ENCODE data around the gene NR6A1. TPM values are rescaled to one million over a fixed set of nuclear protein-coding genes. Genes with fewer than 3 reads are reported as not detected.

The NR6A1 gene
- total and polyA plus RNA-seq, 2 of the 13 experiments (the other 11 are each of a cell fraction or from before 2014, with no cell fraction given) = 28.1 to 31.5 TPM

GRCh38 chr9:124511891-124512805 lies 259.0 kb downstream of the NR6A1 start (continued):
- TF ChIP-seq, protein P1, sequence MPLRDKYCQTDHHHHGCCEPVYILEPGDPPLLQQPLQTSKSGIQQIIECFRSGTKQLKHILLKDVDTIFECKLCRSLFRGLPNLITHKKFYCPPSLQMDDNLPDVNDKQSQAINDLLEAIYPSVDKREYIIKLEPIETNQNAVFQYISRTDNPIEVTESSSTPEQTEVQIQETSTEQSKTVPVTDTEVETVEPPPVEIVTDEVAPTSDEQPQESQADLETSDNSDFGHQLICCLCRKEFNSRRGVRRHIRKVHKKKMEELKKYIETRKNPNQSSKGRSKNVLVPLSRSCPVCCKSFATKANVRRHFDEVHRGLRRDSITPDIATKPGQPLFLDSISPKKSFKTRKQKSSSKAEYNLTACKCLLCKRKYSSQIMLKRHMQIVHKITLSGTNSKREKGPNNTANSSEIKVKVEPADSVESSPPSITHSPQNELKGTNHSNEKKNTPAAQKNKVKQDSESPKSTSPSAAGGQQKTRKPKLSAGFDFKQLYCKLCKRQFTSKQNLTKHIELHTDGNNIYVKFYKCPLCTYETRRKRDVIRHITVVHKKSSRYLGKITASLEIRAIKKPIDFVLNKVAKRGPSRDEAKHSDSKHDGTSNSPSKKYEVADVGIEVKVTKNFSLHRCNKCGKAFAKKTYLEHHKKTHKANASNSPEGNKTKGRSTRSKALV (CRISPR knock-in tag; IDR thresholded peaks at IDR 0.05) = no peak
- TF ChIP-seq KDM3A (CRISPR knock-in tag; IDR thresholded peaks at IDR 0.05; ENCODE audit: low read depth) (peak; percentile 76; the same call in 1 of the 2 replicates), RFXANK (CRISPR knock-in tag; IDR thresholded peaks at IDR 0.05) (no peak), MTERF4 (CRISPR knock-in tag; IDR thresholded peaks at IDR 0.05) (no peak), HMGXB4 (CRISPR knock-in tag; IDR thresholded peaks at IDR 0.05; ENCODE audit: borderline replicate concordance in 1 of 2, low read depth in 1 of 2) (0 out of 4 replicates have a peak, but pooled peaks of 1 of the 2 experiments have one; percentile 33), ZNF232 (CRISPR knock-in tag; IDR thresholded peaks at IDR 0.05; ENCODE audit: borderline replicate concordance) (no peak; the same call in 1 of the 2 replicates), ZBTB21 (CRISPR knock-in tag; IDR thresholded peaks at IDR 0.05) (no peak), ZNF512 (CRISPR knock-in tag; IDR thresholded peaks at IDR 0.05) (peak; percentile 67; the same call in 1 of the 2 replicates), NFKB2 (CRISPR knock-in tag; IDR thresholded peaks at IDR 0.05; ENCODE audit: borderline replicate concordance) (peak; percentile 79; the same call in 1 of the 2 replicates), NR1H2 (CRISPR knock-in tag; IDR thresholded peaks at IDR 0.05; ENCODE audit: borderline replicate concordance, low read depth) (no peak), KDM5A (IDR thresholded peaks at IDR 0.05; ENCODE audit: borderline replicate concordance, low read length) (no peak), THYN1 (CRISPR knock-in tag; IDR thresholded peaks at IDR 0.05; ENCODE audit: borderline replicate concordance, low read depth) (no peak), ERF (CRISPR knock-in tag; IDR thresholded peaks at IDR 0.05) (peak; percentile 58; the same call in 1 of the 2 replicates), LBX2 (CRISPR knock-in tag; IDR thresholded peaks at IDR 0.05; ENCODE audit: borderline replicate concordance) (no peak), ARNTL (CRISPR knock-in tag; IDR thresholded peaks at IDR 0.05) (no peak), HCFC1 (IDR thresholded peaks at IDR 0.05; ENCODE audit: low read depth, low read length) (no peak)
- TF ChIP-seq, protein P2, sequence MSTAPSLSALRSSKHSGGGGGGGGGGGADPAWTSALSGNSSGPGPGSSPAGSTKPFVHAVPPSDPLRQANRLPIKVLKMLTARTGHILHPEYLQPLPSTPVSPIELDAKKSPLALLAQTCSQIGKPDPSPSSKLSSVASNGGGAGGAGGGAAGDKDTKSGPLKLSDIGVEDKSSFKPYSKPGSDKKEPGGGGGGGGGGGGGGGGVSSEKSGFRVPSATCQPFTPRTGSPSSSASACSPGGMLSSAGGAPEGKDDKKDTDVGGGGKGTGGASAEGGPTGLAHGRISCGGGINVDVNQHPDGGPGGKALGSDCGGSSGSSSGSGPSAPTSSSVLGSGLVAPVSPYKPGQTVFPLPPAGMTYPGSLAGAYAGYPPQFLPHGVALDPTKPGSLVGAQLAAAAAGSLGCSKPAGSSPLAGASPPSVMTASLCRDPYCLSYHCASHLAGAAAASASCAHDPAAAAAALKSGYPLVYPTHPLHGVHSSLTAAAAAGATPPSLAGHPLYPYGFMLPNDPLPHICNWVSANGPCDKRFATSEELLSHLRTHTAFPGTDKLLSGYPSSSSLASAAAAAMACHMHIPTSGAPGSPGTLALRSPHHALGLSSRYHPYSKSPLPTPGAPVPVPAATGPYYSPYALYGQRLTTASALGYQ (CRISPR knock-in tag; IDR thresholded peaks at IDR 0.05) = no peak; the same call in 1 of the 2 replicates
- TF ChIP-seq, protein P3, sequence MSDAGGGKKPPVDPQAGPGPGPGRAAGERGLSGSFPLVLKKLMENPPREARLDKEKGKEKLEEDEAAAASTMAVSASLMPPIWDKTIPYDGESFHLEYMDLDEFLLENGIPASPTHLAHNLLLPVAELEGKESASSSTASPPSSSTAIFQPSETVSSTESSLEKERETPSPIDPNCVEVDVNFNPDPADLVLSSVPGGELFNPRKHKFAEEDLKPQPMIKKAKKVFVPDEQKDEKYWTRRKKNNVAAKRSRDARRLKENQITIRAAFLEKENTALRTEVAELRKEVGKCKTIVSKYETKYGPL (CRISPR knock-in tag; IDR thresholded peaks at IDR 0.05) = no peak
